HG02852 (cell line): ENCODE measurements around the gene STIP1.
A peak's percentile ranks its signal among the peaks of the same experiment; 100 is the strongest.
"Not testable (repeated sequence)": the region's sequence is repeated elsewhere in the genome, so short reads cannot be mapped to it uniquely, and the experiment has no call there.

Experiments
- ATAC-seq: cut with Tn5 transposase; IDR thresholded peaks from one replicate; pipeline ENCODE4 v1.9.1; 2021; ENCODE audit warnings: mild to moderate bottlenecking, moderate library complexity; ENCODE audit not compliant: unreplicated experiment

Gene STIP1

GRCh38 chr11:64157631-64158394 is 28.2 kb upstream of the STIP1 start:
- no peak for ATAC-seq

GRCh38 chr11:64161037-64161436 is 24.9 kb upstream of the STIP1 start:
- ATAC-seq, result no peak

- not testable (repeated sequence) for ATAC-seq
These were observed 23.2 kb upstream of the STIP1 start for GRCh38 chr11:64162769-64163168.

- no peak for ATAC-seq
These were observed 22.0 kb upstream of the STIP1 start for GRCh38 chr11:64163951-64164350.

GRCh38 chr11:64164392-64165312 is 21.3 kb upstream of the STIP1 start:
- no peak for ATAC-seq

GRCh38 chr11:64165481-64165841 is 20.5 kb upstream of the STIP1 start:
- ATAC-seq, result no peak

GRCh38 chr11:64165842-64166635 is 19.9 kb upstream of the STIP1 start, which contains the start of gene MACROD1:
Gene MACROD1 (minus strand): TSS chr11:64166113. CDS start chr11:64165994, 119 bp downstream.
- ATAC-seq, result peak; percentile 88

- no peak for ATAC-seq
These were observed 15.6 kb upstream of the STIP1 start for GRCh38 chr11:64170419-64170818.

- ATAC-seq, result no peak
These were observed 12.2 kb upstream of the STIP1 start for GRCh38 chr11:64173616-64174355.

GRCh38 chr11:64176751-64177150 is 9.2 kb upstream of the STIP1 start:
- ATAC-seq, result no peak

GRCh38 chr11:64178203-64178602 is 7.8 kb upstream of the STIP1 start:
- no peak for ATAC-seq

GRCh38 chr11:64178951-64179639 is 6.9 kb upstream of the STIP1 start:
- no peak for ATAC-seq

- ATAC-seq, result no peak
These were observed 5.1 kb upstream of the STIP1 start for GRCh38 chr11:64180891-64181290.

- no peak for ATAC-seq
These were observed 4.2 kb upstream of the STIP1 start for GRCh38 chr11:64181506-64182411.

- no peak for ATAC-seq
These were observed 2.1 kb upstream of the STIP1 start for GRCh38 chr11:64183890-64184289.

- ATAC-seq, result peak; percentile 18
These were observed 737 bp upstream of the STIP1 start for GRCh38 chr11:64185175-64185692.

- ATAC-seq, result no peak
These were observed 658 bp downstream of the STIP1 start for GRCh38 chr11:64186492-64187165.

GRCh38 chr11:64192434-64192833 is 6.5 kb downstream of the STIP1 start:
- no peak for ATAC-seq
